ENCODE measurements around the gene TUFT1. TPM values are rescaled to one million over a fixed set of nuclear protein-coding genes. Genes with fewer than 3 reads are reported as not detected.
"Not testable (repeated sequence)": the region's sequence is repeated elsewhere in the genome, so short reads cannot be mapped to it uniquely, and the experiment has no call there.

The TUFT1 gene
- total RNA-seq, 1 experiment from 2014 or later, result 31.4 TPM

DNA sequence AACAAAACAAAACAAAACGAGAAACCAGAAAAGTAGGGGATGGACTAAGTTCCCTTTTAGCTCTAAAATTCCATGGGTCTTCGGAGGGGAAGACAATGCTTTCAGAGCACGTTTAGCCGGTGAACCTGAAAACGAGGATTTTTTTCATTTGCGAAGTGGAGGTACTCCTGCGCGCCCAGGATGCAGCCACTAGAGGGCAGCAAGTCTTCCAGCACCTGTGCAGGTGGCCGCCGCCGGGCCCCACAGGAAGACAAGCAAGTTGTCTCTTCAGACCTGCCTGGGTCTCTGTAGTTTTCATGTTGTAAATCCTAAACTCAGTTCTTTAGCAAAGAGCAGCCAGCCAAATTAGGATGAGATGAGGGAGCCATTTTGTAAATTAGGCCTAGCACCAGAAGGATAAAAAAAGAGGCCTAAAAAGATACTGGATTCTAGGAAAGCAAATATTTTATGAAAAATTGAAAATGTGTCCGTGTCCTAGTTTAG lies 54.1 kb downstream of the TUFT1 start:
- DNase-seq, result peak; percentile 93
- intact Hi-C loops (cut with micrococcal nuclease; ENCODE audit: unreplicated experiment), result loop anchor here (2.0 to 10.0 kb wide), 6 partner anchors 17 to 243 kb away; partner anchors contain the start of genes C2CD4D and TUFT1
- H3K9me3 Mint-ChIP-seq (ENCODE audit: low read depth, unreplicated experiment), result peaks cover 8% of the 10 kb centered on the region
- no peaks in the 10 kb centered on the region for H3K27me3 Mint-ChIP-seq (ENCODE audit: unreplicated experiment)
- CTCF ChIA-PET, result interaction anchor here (0.7 to 1.7 kb wide), 7 partner anchors 12 to 245 kb away, joined by 3 to 10 read pairs (median 4); partner anchors contain the start of gene C2CD4D
- peak overlapping the region; percentile 27 for H3K27ac Mint-ChIP-seq (ENCODE audit: unreplicated experiment)
- TF ChIP-seq, protein P1, sequence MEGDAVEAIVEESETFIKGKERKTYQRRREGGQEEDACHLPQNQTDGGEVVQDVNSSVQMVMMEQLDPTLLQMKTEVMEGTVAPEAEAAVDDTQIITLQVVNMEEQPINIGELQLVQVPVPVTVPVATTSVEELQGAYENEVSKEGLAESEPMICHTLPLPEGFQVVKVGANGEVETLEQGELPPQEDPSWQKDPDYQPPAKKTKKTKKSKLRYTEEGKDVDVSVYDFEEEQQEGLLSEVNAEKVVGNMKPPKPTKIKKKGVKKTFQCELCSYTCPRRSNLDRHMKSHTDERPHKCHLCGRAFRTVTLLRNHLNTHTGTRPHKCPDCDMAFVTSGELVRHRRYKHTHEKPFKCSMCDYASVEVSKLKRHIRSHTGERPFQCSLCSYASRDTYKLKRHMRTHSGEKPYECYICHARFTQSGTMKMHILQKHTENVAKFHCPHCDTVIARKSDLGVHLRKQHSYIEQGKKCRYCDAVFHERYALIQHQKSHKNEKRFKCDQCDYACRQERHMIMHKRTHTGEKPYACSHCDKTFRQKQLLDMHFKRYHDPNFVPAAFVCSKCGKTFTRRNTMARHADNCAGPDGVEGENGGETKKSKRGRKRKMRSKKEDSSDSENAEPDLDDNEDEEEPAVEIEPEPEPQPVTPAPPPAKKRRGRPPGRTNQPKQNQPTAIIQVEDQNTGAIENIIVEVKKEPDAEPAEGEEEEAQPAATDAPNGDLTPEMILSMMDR (IDR thresholded peaks at IDR 0.05; ENCODE audit: unreplicated experiment), result peak; percentile 94
- BruUV-seq (replicated peaks), result no TSS peak
- H3K36me3 Mint-ChIP-seq (ENCODE audit: insufficient read depth, unreplicated experiment), result peaks cover 11% of the 10 kb centered on the region
- peaks cover 40% of the 10 kb centered on the region for H3K4me1 Mint-ChIP-seq (ENCODE audit: low read depth, unreplicated experiment)
- H3K4me3 Mint-ChIP-seq (ENCODE audit: low read depth, unreplicated experiment), result no peak overlapping the region

DNA sequence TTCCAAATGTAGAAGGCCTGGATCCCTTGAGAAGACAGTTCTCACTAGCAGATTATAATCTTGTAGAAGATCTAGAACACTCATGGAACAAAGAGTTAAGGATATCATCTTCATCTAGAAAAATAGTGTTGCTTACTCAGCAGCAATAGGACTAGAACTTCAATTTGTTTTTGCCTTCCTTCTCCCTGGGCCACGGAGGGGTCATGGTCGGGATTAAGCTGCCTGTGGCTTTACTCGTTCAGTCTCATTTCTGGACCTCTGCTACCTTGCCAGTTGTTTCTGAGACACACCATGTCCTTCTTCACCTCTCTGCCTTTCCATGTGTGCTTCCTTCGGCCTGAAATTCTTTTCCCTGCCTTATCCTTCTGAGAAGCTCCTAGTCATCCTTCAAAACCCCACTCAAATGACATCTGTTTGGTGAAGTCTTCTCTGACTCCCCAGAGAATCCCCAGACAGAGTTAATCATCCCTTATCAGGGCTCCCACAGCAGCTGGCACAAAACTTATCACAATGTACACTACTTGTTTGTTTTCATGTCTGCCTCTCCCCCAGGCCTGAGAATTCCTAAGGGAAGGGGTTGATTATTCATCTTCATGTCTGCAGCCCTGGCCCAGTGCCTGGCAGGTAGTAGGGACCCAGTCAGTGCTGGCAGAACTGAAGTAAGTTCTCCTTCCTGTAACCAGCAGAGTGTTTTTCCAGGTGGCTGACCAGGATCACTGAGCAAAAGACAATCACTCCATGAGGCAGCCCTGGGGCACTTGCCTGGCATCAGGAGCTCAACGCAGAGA lies 56.3 kb downstream of the TUFT1 start:
- no TSS peak for BruUV-seq (replicated peaks)
- TF ChIP-seq, protein P1 (IDR thresholded peaks at IDR 0.05; ENCODE audit: unreplicated experiment), result no peak
- Mint-ChIP-seq H3K27ac (ENCODE audit: unreplicated experiment) (peak overlapping the region; percentile 19), H3K4me3 (ENCODE audit: low read depth, unreplicated experiment) (no peak overlapping the region), H3K27me3 (ENCODE audit: unreplicated experiment) (no peaks in the 10 kb centered on the region), H3K4me1 (ENCODE audit: low read depth, unreplicated experiment) (peaks cover 32% of the 10 kb centered on the region), H3K9me3 (ENCODE audit: low read depth, unreplicated experiment) (no peaks in the 10 kb centered on the region), H3K36me3 (ENCODE audit: insufficient read depth, unreplicated experiment) (peaks cover 6% of the 10 kb centered on the region)
- DNase-seq, result peak; percentile 57
- CTCF ChIA-PET, result interaction anchor here (0.7 to 2.0 kb wide), 9 partner anchors 8 to 133 kb away, joined by 3 to 5 read pairs (median 4); no protein-coding TSS in a partner anchor
- intact Hi-C loops (cut with micrococcal nuclease; ENCODE audit: unreplicated experiment), result loop anchor here (10.0 kb wide), 1 partner anchor 52 kb away; the partner anchor contains the start of gene TUFT1

DNA sequence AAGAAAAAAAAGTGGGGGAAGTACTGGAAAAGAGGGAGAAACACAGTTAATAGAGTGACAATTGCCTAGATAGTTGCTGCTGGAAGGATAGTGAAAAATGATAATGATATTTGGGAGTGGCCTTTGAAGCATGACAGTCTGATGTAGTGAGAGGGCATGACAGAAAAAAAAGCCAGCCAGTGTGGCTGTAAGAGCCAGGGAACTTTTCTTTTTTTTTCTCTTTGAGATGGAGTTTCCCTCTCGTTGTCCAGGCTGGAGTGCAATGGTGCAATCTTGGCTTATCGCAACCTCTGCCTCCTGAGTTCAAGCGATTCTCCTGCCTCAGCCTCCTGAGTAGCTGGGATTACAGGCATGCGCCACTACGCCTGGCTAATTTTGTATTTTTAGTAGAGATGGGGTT lies 62.4 kb downstream of the TUFT1 start:
- intact Hi-C loops (cut with micrococcal nuclease; ENCODE audit: unreplicated experiment); H3K9me3 Mint-ChIP-seq (ENCODE audit: low read depth, unreplicated experiment); H3K27ac Mint-ChIP-seq (ENCODE audit: unreplicated experiment); H3K4me3 Mint-ChIP-seq (ENCODE audit: low read depth, unreplicated experiment); H3K36me3 Mint-ChIP-seq (ENCODE audit: insufficient read depth, unreplicated experiment); DNase-seq; BruUV-seq (replicated peaks); H3K27me3 Mint-ChIP-seq (ENCODE audit: unreplicated experiment): not testable (repeated sequence)
- H3K4me1 Mint-ChIP-seq (ENCODE audit: low read depth, unreplicated experiment), result peaks cover 18% of the 10 kb centered on the region
- CTCF ChIA-PET, result interaction anchor here (0.7 kb wide), 1 partner anchor 99 kb away, joined by 5 read pairs; no protein-coding TSS in a partner anchor

DNA sequence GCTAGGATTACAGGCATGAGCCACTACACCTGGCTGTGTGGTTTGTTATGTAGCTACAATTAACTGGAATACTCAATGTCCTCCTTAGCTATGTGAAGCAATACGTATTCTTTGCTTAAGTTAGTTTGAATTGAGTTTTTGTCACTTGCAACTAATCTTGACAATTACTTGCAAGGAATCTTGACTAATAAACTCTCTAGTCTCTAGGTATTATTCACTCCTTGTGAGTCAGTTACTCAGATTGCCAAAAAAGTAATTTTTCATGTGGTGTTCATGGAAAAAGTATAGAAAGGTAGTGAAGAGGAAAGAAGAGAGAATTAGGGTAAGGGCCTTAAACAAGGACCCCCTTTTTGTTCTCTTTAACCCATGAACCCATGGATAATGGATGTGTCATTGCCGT lies 64.2 kb downstream of the TUFT1 start:
- TF ChIP-seq, protein P1 (IDR thresholded peaks at IDR 0.05; ENCODE audit: unreplicated experiment), result no peak
- no peaks in the 10 kb centered on the region for H3K27me3 Mint-ChIP-seq (ENCODE audit: unreplicated experiment)
- peaks cover 28% of the 10 kb centered on the region for H3K4me1 Mint-ChIP-seq (ENCODE audit: low read depth, unreplicated experiment)
- H3K27ac Mint-ChIP-seq (ENCODE audit: unreplicated experiment), result no peak overlapping the region
- peaks cover 3% of the 10 kb centered on the region for H3K9me3 Mint-ChIP-seq (ENCODE audit: low read depth, unreplicated experiment)
- no peak for DNase-seq
- intact Hi-C loops (cut with micrococcal nuclease; ENCODE audit: unreplicated experiment), result no loop called here
- no TSS peak for BruUV-seq (replicated peaks)
- CTCF ChIA-PET, result no interaction called here
- H3K4me3 Mint-ChIP-seq (ENCODE audit: low read depth, unreplicated experiment), result no peak overlapping the region
- peaks cover 6% of the 10 kb centered on the region for H3K36me3 Mint-ChIP-seq (ENCODE audit: insufficient read depth, unreplicated experiment)
